CD14-positive monocyte (primary cell): ENCODE results near the gene THSD7A. TPM values are rescaled to one million over a fixed set of nuclear protein-coding genes. Genes with fewer than 3 reads are reported as not detected.

Experiments
- DNase-seq, 3 donors: peaks; one replicate each; pipeline ENCODE4 v3.0.0-alpha.2; 2011 to 2022
- H2AFZ ChIP-seq: 2 replicates; pipeline ENCODE4 v1.6.0; 2012; ENCODE audit warnings: mild to moderate bottlenecking, low read depth, low read length, inconsistent platforms; ENCODE audit not compliant: insufficient read depth, poor library complexity, severe bottlenecking
- H3K27ac ChIP-seq, 2 donors: 1 replicate in 1 of 2; 2 replicates in 1 of 2; pipeline ENCODE4 v1.5.1; 2012 to 2013; ENCODE audit warnings: low read length in 2 of 2, control low read depth in 1 of 2, inconsistent platforms in 1 of 2, low read depth in 1 of 2, mild to moderate bottlenecking in 1 of 2
- H3K27me3 ChIP-seq, 2 donors: one replicate each; pipeline versions ENCODE4 v1.6.0 to v1.6.1; 2011 to 2013; ENCODE audit warnings: low read length in 2 of 2; ENCODE audit not compliant: control insufficient read depth in 2 of 2, insufficient read depth in 2 of 2
- H3K36me3 ChIP-seq, 2 donors: replicated peaks in 1 of 2; 1 replicate in 1 of 2; 2 replicates in 1 of 2; pipeline versions ENCODE4 v1.5.1 to v1.6.1; 2012 to 2013; ENCODE audit warnings: low read length in 2 of 2, control low read depth in 1 of 2, inconsistent platforms in 1 of 2, mild to moderate bottlenecking in 1 of 2; ENCODE audit not compliant: insufficient read depth in 2 of 2, control insufficient read depth in 1 of 2
- H3K4me1 ChIP-seq, 2 donors: 1 replicate in 1 of 2; 2 replicates in 1 of 2; pipeline versions ENCODE4 v1.5.1 to v1.6.1; 2012 to 2013; ENCODE audit warnings: low read length in 2 of 2, control low read depth in 1 of 2, inconsistent platforms in 1 of 2, mild to moderate bottlenecking in 1 of 2, moderate library complexity in 1 of 2; ENCODE audit not compliant: insufficient read depth in 2 of 2, control insufficient read depth in 1 of 2
- H3K4me2 ChIP-seq: replicated peaks from 2 replicates; pipeline ENCODE3; 2012; ENCODE audit warnings: low read length, moderate library complexity, mild to moderate bottlenecking; ENCODE audit not compliant: poor library complexity, severe bottlenecking; ENCODE audit errors: extremely low read depth
- H3K4me3 ChIP-seq, 3 experiments: fragments of 200-600 bp in 1 of 3; sonication (generic) in 1 of 3; replicated peaks in 1 of 3; 1 replicate in 2 of 3; 2 replicates in 1 of 3; pipeline ENCODE4 v1.5.1; 2011 to 2013; ENCODE audit warnings: low read length in 3 of 3, mild to moderate bottlenecking in 3 of 3, control low read depth in 2 of 3, low read depth in 2 of 3, inconsistent platforms in 1 of 3, moderate library complexity in 1 of 3
- H3K79me2 ChIP-seq: 2 replicates; pipeline ENCODE4 v1.6.0; 2012; ENCODE audit warnings: mild to moderate bottlenecking, control low read depth, inconsistent platforms, low read length, moderate library complexity; ENCODE audit not compliant: insufficient read depth
- H3K9ac ChIP-seq: 2 replicates; pipeline ENCODE4 v1.6.0; 2017; ENCODE audit warnings: low read length, mild to moderate bottlenecking; ENCODE audit not compliant: insufficient read depth, poor library complexity, severe bottlenecking
- H3K9me3 ChIP-seq, 2 donors: replicated peaks in 1 of 2; 1 replicate in 1 of 2; 2 replicates in 1 of 2; pipeline versions ENCODE4 v1.5.1 to v1.6.1; 2012 to 2013; ENCODE audit warnings: low read length in 2 of 2, control low read depth in 1 of 2; ENCODE audit not compliant: control insufficient read depth in 1 of 2, insufficient read depth in 1 of 2
- H4K20me1 ChIP-seq: 2 replicates; pipeline ENCODE4 v1.6.0; 2012; ENCODE audit warnings: mild to moderate bottlenecking, low read length, control low read depth, moderate library complexity; ENCODE audit not compliant: insufficient read depth
- H3K27ac Mint-ChIP-seq, 7 donors: one replicate each; pipeline ENCODE4 v1.8.0; 2020; ENCODE audit warnings: mild to moderate bottlenecking in 7 of 7, mixed read lengths in 7 of 7, moderate library complexity in 6 of 7, inconsistent platforms in 2 of 7
- H3K27me3 Mint-ChIP-seq, 3 donors: one replicate each; pipeline ENCODE4 v1.8.0; 2021 to 2022; ENCODE audit warnings: low read depth in 3 of 3, mild to moderate bottlenecking in 3 of 3, mixed read lengths in 3 of 3, moderate library complexity in 3 of 3, inconsistent platforms in 1 of 3
- H3K36me3 Mint-ChIP-seq, 2 donors: one replicate each; pipeline ENCODE4 v1.8.0; 2020; ENCODE audit warnings: mixed read lengths in 2 of 2, inconsistent platforms in 1 of 2, mild to moderate bottlenecking in 1 of 2
- H3K4me1 Mint-ChIP-seq: one replicate; pipeline ENCODE4 v1.8.0; 2020; ENCODE audit warnings: mild to moderate bottlenecking, mixed read lengths
- H3K4me3 Mint-ChIP-seq, 2 donors: one replicate each; pipeline ENCODE4 v1.8.0; 2020; ENCODE audit warnings: mild to moderate bottlenecking in 2 of 2, mixed read lengths in 2 of 2, moderate library complexity in 1 of 2
- H3K9me3 Mint-ChIP-seq, 7 donors: one replicate each; pipeline ENCODE4 v1.8.0; 2020 to 2022; ENCODE audit warnings: mixed read lengths in 7 of 7, mild to moderate bottlenecking in 6 of 7, moderate library complexity in 6 of 7, inconsistent platforms in 2 of 7
- CTCF ChIP-seq: fragments of 200-600 bp; IDR thresholded peaks from one replicate; pipeline ENCODE4 v1.8.0; 2022; ENCODE audit warnings: antibody characterized with exemption, mild to moderate bottlenecking
- WGBS: methylation state at CpG from one replicate; pipeline ENCODE4 v1.1.5; 2013; ENCODE audit warnings: missing lambda C conversion rate; ENCODE audit not compliant: insufficient coverage; 5-methylcytosine and 5-hydroxymethylcytosine counted together
- intact Hi-C, 2 donors: fragments of 100-400 bp; cut with micrococcal nuclease; formaldehyde crosslinking; loops; one replicate each; pipeline versions ENCODE4 v1.15.0 to v1.15.1; 2023
- polyA plus RNA-seq, 3 donors: library from polyadenylated mRNA; depleted of rRNA in 1 of 3; unstranded in 2 of 3; stranded (reverse) in 1 of 3; fragments of 300-500 nt in 2 of 3; fragments of >200 nt in 1 of 3; fragmentation: Illumina TruSeq in 2 of 3; gene quantifications; 1 replicate in 2 of 3; 2 replicates in 1 of 3; pipeline ENCODE4 v1.2.3, GENCODE V29; 2012 to 2021

THSD7A gene
- polyA plus RNA-seq, 3 donors, result under 0.01 TPM; not detected in 2

GRCh38 chr7:11703829-11704228 is 128.2 kb downstream of the THSD7A start:
- H3K36me3 ChIP-seq, result no peaks in the 10 kb centered on the region
- no peak overlapping the region for H3K4me2 ChIP-seq
- no peaks in the 10 kb centered on the region for H3K36me3 Mint-ChIP-seq
- TF ChIP-seq CTCF, result no peak
- intact Hi-C loops, result no loop called here
- no peaks in the 10 kb centered on the region for H3K27me3 Mint-ChIP-seq
- H3K27me3 ChIP-seq, result no peaks in the 10 kb centered on the region
- H3K9me3 Mint-ChIP-seq, result peaks cover 0 to 2% (median 0%) of the 10 kb centered on the region in 7 donors
- H3K27ac ChIP-seq, result no peak overlapping the region
- no peak overlapping the region for H3K4me3 Mint-ChIP-seq
- no peak overlapping the region for H3K9ac ChIP-seq
- no peak for DNase-seq
- no peak overlapping the region for H3K4me3 ChIP-seq
- H3K79me2 ChIP-seq, result no peaks in the 10 kb centered on the region
- H3K27ac Mint-ChIP-seq, result no peak overlapping the region
- no peaks in the 10 kb centered on the region for H3K4me1 Mint-ChIP-seq
- WGBS, result no CpG with 5 or more reads among the region's 1 CpG
- H3K4me1 ChIP-seq, result no peaks in the 10 kb centered on the region
- H3K9me3 ChIP-seq, result no peaks in the 10 kb centered on the region
- no peaks in the 10 kb centered on the region for H4K20me1 ChIP-seq
- no peak overlapping the region for H2AFZ ChIP-seq

- no peaks in the 10 kb centered on the region for H3K4me1 Mint-ChIP-seq
- H3K9me3 ChIP-seq, result no peaks in the 10 kb centered on the region
- no peaks in the 10 kb centered on the region for H3K79me2 ChIP-seq
- no peak overlapping the region for H3K4me3 ChIP-seq
- no CpG with 5 or more reads among the region's 4 CpGs for WGBS
- no peak for DNase-seq
- TF ChIP-seq CTCF, result no peak
- H3K27ac ChIP-seq, result no peak overlapping the region
- H3K36me3 Mint-ChIP-seq, result no peaks in the 10 kb centered on the region
- H3K9ac ChIP-seq, result no peak overlapping the region
- H3K27me3 Mint-ChIP-seq, result no peaks in the 10 kb centered on the region
- no peaks in the 10 kb centered on the region for H3K36me3 ChIP-seq
- intact Hi-C loops, result no loop called here
- no peaks in the 10 kb centered on the region for H3K4me1 ChIP-seq
- no peak overlapping the region for H3K27ac Mint-ChIP-seq
- H3K9me3 Mint-ChIP-seq, result peaks cover 0 to 2% (median 0%) of the 10 kb centered on the region in 7 donors
- H3K4me3 Mint-ChIP-seq, result no peak overlapping the region
- H2AFZ ChIP-seq, result no peak overlapping the region
- no peaks in the 10 kb centered on the region for H3K27me3 ChIP-seq
- no peaks in the 10 kb centered on the region for H4K20me1 ChIP-seq
- no peak overlapping the region for H3K4me2 ChIP-seq
Observed at GRCh38 chr7:11702938-11703337, 129.1 kb downstream of the THSD7A start.
